K562 (cell line): ENCODE measurements around the gene ZBED4. TPM values are rescaled to one million over a fixed set of nuclear protein-coding genes. Genes with fewer than 3 reads are reported as not detected.
A peak's percentile ranks its signal among the peaks of the same experiment; 100 is the strongest.

Experiments
- ATF1 ChIP-seq, 2 experiments: fragments of 450-650 bp in 1 of 2; IDR thresholded peaks; 2 replicates each; pipeline ENCODE4 v1.6.1; 2016; ENCODE audit warnings: missing compliant biosample characterization in 1 of 2, missing genetic modification characterization in 1 of 2
- ATF7 ChIP-seq: fragments of 450-650 bp; IDR thresholded peaks from 2 replicates; pipeline ENCODE4 v1.7.1; 2014; ENCODE audit warnings: mild to moderate bottlenecking, moderate library complexity
- KLF1 ChIP-seq: fragments of 450-650 bp; IDR thresholded peaks from 2 replicates; pipeline ENCODE4 v1.6.1; 2016; ENCODE audit warnings: missing genetic modification characterization, missing compliant biosample characterization
- NFIC ChIP-seq: fragments of 450-650 bp; IDR thresholded peaks from 2 replicates; pipeline ENCODE4 v1.6.1; 2017; ENCODE audit warnings: mild to moderate bottlenecking, inconsistent platforms
- SIN3B ChIP-seq: fragments of 450-650 bp; IDR thresholded peaks from 2 replicates; pipeline ENCODE4 v1.6.1; 2017; ENCODE audit warnings: low read depth, mild to moderate bottlenecking, moderate library complexity
- STAT5B ChIP-seq: fragments of 250-450 bp; sonication (Bioruptor Pico); IDR thresholded peaks from 2 replicates; pipeline ENCODE4 v1.8.0; 2021; ENCODE audit warnings: mild to moderate bottlenecking, inconsistent platforms
- SUPT5H ChIP-seq: fragments of 450-650 bp; IDR thresholded peaks from 2 replicates; pipeline ENCODE4 v1.6.1; 2016
- polyA plus RNA-seq, 8 experiments: library from polyadenylated mRNA; depleted of rRNA in 4 of 8; stranded (reverse) in 5 of 8; unstranded in 3 of 8; fragments of >200 nt; fragmentation: Nextera tagmentation in 2 of 8; fragmentation: Illumina TruSeq in 1 of 8; extraction: Ambion mirVana in 2 of 8; extraction: Trizol in 1 of 8; gene quantifications; 2 replicates each; pipeline versions ENCODE4 v1.2.1 to v1.2.3, GENCODE V29; 2011 to 2014; ENCODE audit warnings: inconsistent platforms in 1 of 8, missing spikeins in 1 of 8
- total RNA-seq, 7 experiments: library from RNA; depleted of rRNA in 6 of 7; stranded (reverse); fragments of >200 nt in 6 of 7; fragmentation: Illumina TruSeq in 2 of 7; extraction: Trizol in 2 of 7; gene quantifications; 2 replicates each; pipeline versions ENCODE4 v1.2.1 to v1.2.3, GENCODE V29; 2011 to 2021; ENCODE audit warnings: low replicate concordance in 1 of 7
- TF ChIP-seq, protein P1 (sequence below): fragments of 450-650 bp; IDR thresholded peaks from one replicate; pipeline ENCODE4 v1.6.1; 2018; ENCODE audit warnings: mild to moderate bottlenecking, moderate library complexity; ENCODE audit not compliant: partially characterized antibody
- TF ChIP-seq, protein P2 (sequence below), 2 experiments: IDR thresholded peaks; 2 replicates each; pipeline ENCODE4 v1.6.1; 2012; ENCODE audit warnings: improper control_type of control experiment in 2 of 2, low read depth in 2 of 2, low read length in 2 of 2, borderline replicate concordance in 1 of 2
- TF ChIP-seq, protein P3 (sequence below), 2 experiments: IDR thresholded peaks; 2 replicates each; pipeline ENCODE4 v1.6.1; 2011; ENCODE audit warnings: borderline replicate concordance in 1 of 2, control low read depth in 1 of 2, low read depth in 1 of 2, low read length in 1 of 2, mild to moderate bottlenecking in 1 of 2, mixed read lengths in 1 of 2, moderate library complexity in 1 of 2; ENCODE audit not compliant: insufficient read depth in 1 of 2, insufficient read length in 1 of 2, poor library complexity in 1 of 2, severe bottlenecking in 1 of 2; ENCODE audit errors: extremely low read depth in 1 of 2
- TF ChIP-seq, protein P4 (sequence below): sonication (generic); formaldehyde crosslinking; IDR thresholded peaks from 2 replicates; pipeline ENCODE4 v1.8.0; 2023; ENCODE audit warnings: mild to moderate bottlenecking, missing genetic modification reagents
- TF ChIP-seq, protein P5 (sequence below): sonication (generic); formaldehyde crosslinking; IDR thresholded peaks from 2 replicates; pipeline ENCODE4 v1.9.0; 2022; ENCODE audit warnings: mild to moderate bottlenecking, missing genetic modification reagents
- TF ChIP-seq, protein P6 (sequence below): IDR thresholded peaks from 2 replicates; pipeline ENCODE4 v1.6.1; 2014; ENCODE audit warnings: antibody characterized with exemption

ZBED4 gene
- total and polyA plus RNA-seq, 9 of the 15 experiments (the other 6 are each of a cell fraction or from before 2014, with no cell fraction given): 1.5 to 16.8 (median 7.4) TPM

DNA sequence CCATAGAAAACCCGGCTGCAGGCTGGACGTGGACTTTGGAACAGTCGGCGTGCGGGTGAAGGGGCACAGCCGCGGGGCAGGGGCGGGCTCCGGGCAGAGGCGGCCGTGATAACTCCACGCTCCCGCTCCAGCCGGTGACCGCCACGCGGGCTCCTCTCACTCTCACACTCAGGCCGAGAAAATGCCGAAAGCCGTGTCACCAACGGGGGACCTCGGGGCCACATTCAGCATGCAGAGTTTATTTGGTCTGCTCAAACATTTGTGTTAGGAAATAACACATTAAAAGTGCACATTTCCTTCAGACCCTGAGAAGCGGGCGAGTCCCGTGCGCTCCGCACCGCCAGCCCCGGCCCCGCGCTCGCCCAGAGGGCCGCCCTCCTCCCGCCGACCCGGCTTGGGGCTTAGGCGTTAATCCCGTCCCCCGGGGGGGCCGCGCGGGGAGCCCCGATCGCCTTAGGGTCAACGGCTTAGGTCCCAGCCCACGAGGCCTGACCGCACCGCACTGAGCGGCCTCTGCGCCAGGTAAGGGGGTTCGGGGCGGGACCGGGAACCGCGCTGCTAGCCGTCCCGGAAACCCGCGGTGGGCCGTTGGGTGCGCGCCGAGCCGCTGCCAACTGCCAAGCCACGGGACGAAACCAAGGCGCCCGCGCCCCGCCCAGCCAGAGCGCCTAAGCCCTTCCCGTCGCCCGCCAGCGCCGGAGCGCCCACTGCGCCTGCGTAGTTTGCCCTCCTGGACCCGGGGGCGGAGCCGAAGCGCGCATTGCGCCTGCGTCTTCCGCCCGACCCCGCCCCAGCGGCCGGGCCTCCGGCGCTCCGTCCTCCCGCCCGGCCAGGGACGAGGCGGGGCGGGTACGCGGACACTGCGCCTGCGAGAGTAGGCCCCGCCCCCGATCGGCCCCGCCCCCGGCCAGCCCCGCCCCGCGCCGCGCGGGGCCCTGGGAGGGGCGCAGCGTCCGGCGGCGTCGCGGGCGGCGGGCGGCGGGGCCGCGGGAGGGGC, at the start of gene ZBED4 (continued):
- TF ChIP-seq, protein P1, sequence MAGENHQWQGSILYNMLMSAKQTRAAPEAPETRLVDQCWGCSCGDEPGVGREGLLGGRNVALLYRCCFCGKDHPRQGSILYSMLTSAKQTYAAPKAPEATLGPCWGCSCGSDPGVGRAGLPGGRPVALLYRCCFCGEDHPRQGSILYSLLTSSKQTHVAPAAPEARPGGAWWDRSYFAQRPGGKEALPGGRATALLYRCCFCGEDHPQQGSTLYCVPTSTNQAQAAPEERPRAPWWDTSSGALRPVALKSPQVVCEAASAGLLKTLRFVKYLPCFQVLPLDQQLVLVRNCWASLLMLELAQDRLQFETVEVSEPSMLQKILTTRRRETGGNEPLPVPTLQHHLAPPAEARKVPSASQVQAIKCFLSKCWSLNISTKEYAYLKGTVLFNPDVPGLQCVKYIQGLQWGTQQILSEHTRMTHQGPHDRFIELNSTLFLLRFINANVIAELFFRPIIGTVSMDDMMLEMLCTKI: no peak
- TF ChIP-seq ATF7 (peak; percentile 52; the same call in 1 of the 2 replicates), KLF1 (0 out of 2 replicates have a peak, but pooled peaks have one; percentile 38), SUPT5H (peak; percentile 82), SIN3B (0 out of 2 replicates have a peak, but pooled peaks have one; percentile 23), NFIC (0 out of 2 replicates have a peak, but pooled peaks have one; percentile 35), STAT5B (CRISPR knock-in tag) (no peak), ATF1 (CRISPR knock-in tag; IDR thresholded peaks at IDR 0.05) (no peak), ATF1 (tag; IDR thresholded peaks at IDR 0.05) (peak; percentile 26; the same call in 1 of the 2 replicates)
- TF ChIP-seq, protein P2, sequence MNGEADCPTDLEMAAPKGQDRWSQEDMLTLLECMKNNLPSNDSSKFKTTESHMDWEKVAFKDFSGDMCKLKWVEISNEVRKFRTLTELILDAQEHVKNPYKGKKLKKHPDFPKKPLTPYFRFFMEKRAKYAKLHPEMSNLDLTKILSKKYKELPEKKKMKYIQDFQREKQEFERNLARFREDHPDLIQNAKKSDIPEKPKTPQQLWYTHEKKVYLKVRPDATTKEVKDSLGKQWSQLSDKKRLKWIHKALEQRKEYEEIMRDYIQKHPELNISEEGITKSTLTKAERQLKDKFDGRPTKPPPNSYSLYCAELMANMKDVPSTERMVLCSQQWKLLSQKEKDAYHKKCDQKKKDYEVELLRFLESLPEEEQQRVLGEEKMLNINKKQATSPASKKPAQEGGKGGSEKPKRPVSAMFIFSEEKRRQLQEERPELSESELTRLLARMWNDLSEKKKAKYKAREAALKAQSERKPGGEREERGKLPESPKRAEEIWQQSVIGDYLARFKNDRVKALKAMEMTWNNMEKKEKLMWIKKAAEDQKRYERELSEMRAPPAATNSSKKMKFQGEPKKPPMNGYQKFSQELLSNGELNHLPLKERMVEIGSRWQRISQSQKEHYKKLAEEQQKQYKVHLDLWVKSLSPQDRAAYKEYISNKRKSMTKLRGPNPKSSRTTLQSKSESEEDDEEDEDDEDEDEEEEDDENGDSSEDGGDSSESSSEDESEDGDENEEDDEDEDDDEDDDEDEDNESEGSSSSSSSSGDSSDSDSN (IDR thresholded peaks at IDR 0.05; ENCODE audit: borderline replicate concordance in 1 of 2, low read depth in 2 of 2, low read length in 2 of 2): 0 out of 4 replicates have a peak, but pooled peaks of 1 of the 2 experiments have one; percentile 28
- TF ChIP-seq, protein P3, sequence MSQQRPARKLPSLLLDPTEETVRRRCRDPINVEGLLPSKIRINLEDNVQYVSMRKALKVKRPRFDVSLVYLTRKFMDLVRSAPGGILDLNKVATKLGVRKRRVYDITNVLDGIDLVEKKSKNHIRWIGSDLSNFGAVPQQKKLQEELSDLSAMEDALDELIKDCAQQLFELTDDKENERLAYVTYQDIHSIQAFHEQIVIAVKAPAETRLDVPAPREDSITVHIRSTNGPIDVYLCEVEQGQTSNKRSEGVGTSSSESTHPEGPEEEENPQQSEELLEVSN (IDR thresholded peaks at IDR 0.05; ENCODE audit: borderline replicate concordance in 1 of 2, extremely low read depth in 1 of 2, insufficient read depth in 1 of 2, insufficient read length in 1 of 2, low read depth in 1 of 2, low read length in 1 of 2, poor library complexity in 1 of 2, severe bottlenecking in 1 of 2): peak; percentile 24 to 53
- TF ChIP-seq, protein P4, sequence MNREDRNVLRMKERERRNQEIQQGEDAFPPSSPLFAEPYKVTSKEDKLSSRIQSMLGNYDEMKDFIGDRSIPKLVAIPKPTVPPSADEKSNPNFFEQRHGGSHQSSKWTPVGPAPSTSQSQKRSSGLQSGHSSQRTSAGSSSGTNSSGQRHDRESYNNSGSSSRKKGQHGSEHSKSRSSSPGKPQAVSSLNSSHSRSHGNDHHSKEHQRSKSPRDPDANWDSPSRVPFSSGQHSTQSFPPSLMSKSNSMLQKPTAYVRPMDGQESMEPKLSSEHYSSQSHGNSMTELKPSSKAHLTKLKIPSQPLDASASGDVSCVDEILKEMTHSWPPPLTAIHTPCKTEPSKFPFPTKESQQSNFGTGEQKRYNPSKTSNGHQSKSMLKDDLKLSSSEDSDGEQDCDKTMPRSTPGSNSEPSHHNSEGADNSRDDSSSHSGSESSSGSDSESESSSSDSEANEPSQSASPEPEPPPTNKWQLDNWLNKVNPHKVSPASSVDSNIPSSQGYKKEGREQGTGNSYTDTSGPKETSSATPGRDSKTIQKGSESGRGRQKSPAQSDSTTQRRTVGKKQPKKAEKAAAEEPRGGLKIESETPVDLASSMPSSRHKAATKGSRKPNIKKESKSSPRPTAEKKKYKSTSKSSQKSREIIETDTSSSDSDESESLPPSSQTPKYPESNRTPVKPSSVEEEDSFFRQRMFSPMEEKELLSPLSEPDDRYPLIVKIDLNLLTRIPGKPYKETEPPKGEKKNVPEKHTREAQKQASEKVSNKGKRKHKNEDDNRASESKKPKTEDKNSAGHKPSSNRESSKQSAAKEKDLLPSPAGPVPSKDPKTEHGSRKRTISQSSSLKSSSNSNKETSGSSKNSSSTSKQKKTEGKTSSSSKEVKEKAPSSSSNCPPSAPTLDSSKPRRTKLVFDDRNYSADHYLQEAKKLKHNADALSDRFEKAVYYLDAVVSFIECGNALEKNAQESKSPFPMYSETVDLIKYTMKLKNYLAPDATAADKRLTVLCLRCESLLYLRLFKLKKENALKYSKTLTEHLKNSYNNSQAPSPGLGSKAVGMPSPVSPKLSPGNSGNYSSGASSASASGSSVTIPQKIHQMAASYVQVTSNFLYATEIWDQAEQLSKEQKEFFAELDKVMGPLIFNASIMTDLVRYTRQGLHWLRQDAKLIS: peak; percentile 84; the same call in 1 of the 2 replicates
- TF ChIP-seq, protein P5, sequence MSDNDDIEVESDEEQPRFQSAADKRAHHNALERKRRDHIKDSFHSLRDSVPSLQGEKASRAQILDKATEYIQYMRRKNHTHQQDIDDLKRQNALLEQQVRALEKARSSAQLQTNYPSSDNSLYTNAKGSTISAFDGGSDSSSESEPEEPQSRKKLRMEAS (CRISPR knock-in tag): peak; percentile 85
- TF ChIP-seq, protein P6, sequence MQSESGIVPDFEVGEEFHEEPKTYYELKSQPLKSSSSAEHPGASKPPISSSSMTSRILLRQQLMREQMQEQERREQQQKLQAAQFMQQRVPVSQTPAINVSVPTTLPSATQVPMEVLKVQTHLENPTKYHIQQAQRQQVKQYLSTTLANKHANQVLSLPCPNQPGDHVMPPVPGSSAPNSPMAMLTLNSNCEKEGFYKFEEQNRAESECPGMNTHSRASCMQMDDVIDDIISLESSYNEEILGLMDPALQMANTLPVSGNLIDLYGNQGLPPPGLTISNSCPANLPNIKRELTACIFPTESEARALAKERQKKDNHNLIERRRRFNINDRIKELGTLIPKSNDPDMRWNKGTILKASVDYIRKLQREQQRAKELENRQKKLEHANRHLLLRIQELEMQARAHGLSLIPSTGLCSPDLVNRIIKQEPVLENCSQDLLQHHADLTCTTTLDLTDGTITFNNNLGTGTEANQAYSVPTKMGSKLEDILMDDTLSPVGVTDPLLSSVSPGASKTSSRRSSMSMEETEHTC: 0 out of 2 replicates have a peak, but pooled peaks have one; percentile 26
